Right renal cortex interstitium (tissue), 3 donors: ENCODE measurements around the gene CD24. TPM values are rescaled to one million over a fixed set of nuclear protein-coding genes. Genes with fewer than 3 reads are reported as not detected.

Experiments used
- polyA plus RNA-seq, 3 donors: library from polyadenylated mRNA; unstranded; fragments of 120-200 nt; gene quantifications; one replicate each; pipeline ENCODE4 v1.2.1, GENCODE V29; 2013; ENCODE audit not compliant: insufficient read length in 3 of 3

The CD24 gene
- polyA plus RNA-seq, 3 donors = 1,045 to 1,256 (median 1,071) TPM

Other genes starting within 250 kb of the CD24 start
- 10 to 100 TPM; 50.2 to 56.4 (median 53.5) TPM for gene MTRES1, start 53.5 kb upstream of the CD24 start, polyA plus RNA-seq
- gene BEND3, start 140.8 kb upstream of the CD24 start, polyA plus RNA-seq = 1 to 10 TPM; 8.1 to 9.0 (median 8.5) TPM